GM12891 (cell line): Measurements from ENCODE around the gene PHTF1.

Experiments
- POLR2A ChIP-seq: IDR thresholded peaks from 2 replicates; pipeline ENCODE4 v1.6.1; 2011; ENCODE audit warnings: low read depth, low read length, control low read depth
- POLR2AphosphoS5 ChIP-seq: IDR thresholded peaks from 2 replicates; pipeline ENCODE4 v1.6.1; 2011; ENCODE audit warnings: low read depth, low read length, control low read depth
- POU2F2 ChIP-seq: IDR thresholded peaks from 2 replicates; pipeline ENCODE4 v1.6.1; 2011; ENCODE audit warnings: low read depth, mild to moderate bottlenecking, control low read depth, low read length, moderate library complexity
- SPI1 ChIP-seq: IDR thresholded peaks from 2 replicates; pipeline ENCODE4 v1.6.1; 2011; ENCODE audit warnings: low read depth, low read length, control low read depth
- TAF1 ChIP-seq: IDR thresholded peaks from 2 replicates; pipeline ENCODE4 v1.6.1; 2011; ENCODE audit warnings: low read depth, low read length, control low read depth

DNA sequence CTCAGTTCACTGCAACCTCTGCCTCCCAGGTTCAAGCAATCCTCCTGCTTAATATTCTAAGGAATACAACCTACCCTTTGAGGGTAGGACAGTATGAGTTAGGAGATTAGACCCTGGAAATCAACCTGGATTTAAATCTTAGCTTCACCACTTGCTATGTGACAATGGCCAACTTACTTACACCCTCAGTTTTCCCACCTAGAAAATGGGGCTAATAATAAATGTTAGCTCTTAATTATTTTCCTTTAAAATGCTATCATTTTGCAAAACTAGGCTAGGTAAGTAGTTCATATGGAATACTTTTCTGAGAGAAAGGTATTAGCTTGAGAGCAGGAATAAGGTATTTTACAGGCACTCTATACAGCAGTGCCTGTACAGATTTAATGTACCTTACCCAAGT is 110.8 kb downstream of the PHTF1 start:
- TF ChIP-seq POLR2A = no peak
- no peak for TF ChIP-seq SPI1
- TF ChIP-seq POLR2AphosphoS5 = no peak
- TF ChIP-seq TAF1 = no peak
- TF ChIP-seq POU2F2 = no peak
